H1 (cell line): ENCODE results near the gene WDR90. TPM values are rescaled to one million over a fixed set of nuclear protein-coding genes. Genes with fewer than 3 reads are reported as not detected.

Experiments
- CTCF ChIA-PET: fragments of 300-600 bp; sonication (Branson Sonifier 250); formaldehyde crosslinking; loops from one replicate; lab custom pipeline; 2021; ENCODE audit not compliant: partially characterized antibody; lab: Charles Lee
- POLR2A ChIA-PET: fragments of 300-600 bp; sonication (Branson Sonifier 250); formaldehyde crosslinking; loops from one replicate; lab custom pipeline; 2021; ENCODE audit warnings: inconsistent platforms; ENCODE audit not compliant: partially characterized antibody; lab: Charles Lee
- DNase-seq, 2 experiments: peaks; one replicate each; pipeline versions ENCODE4 v3.0.0 to v3.0.0-alpha.2; 2010 to 2022; ENCODE audit warnings: low spot score in 2 of 2, low read depth in 1 of 2, mixed read lengths in 1 of 2
- FAIRE-seq: peaks from 2 replicates; lab custom pipeline; 2011; peaks lifted over from hg19 to GRCh38; lab: Jason Lieb, UNC
- H2AFZ ChIP-seq: 2 replicates; pipeline ENCODE4 v1.8.1; 2012; ENCODE audit warnings: low read length, inconsistent platforms
- H2AK5ac ChIP-seq: 2 replicates; pipeline ENCODE4 v1.6.1; 2013; ENCODE audit warnings: low read depth, low read length
- H2BK120ac ChIP-seq: replicated peaks from 2 replicates; pipeline ENCODE3; 2013; ENCODE audit warnings: low read depth, low read length, inconsistent platforms
- H2BK12ac ChIP-seq: 2 replicates; pipeline ENCODE4 v1.6.1; 2013; ENCODE audit warnings: low read depth, low read length
- H2BK15ac ChIP-seq: 2 replicates; pipeline ENCODE4 v1.6.1; 2013; ENCODE audit warnings: low read length
- H2BK20ac ChIP-seq: 2 replicates; pipeline ENCODE4 v1.6.1; 2013; ENCODE audit warnings: low read length
- H2BK5ac ChIP-seq: 2 replicates; pipeline ENCODE4 v1.6.1; 2013; ENCODE audit warnings: low read depth, low read length
- H3K14ac ChIP-seq: 2 replicates; pipeline ENCODE4 v1.6.1; 2013; ENCODE audit warnings: inconsistent platforms; ENCODE audit not compliant: insufficient read length
- H3K18ac ChIP-seq: 2 replicates; pipeline ENCODE4 v1.6.1; 2013; ENCODE audit warnings: low read length; ENCODE audit errors: extremely low read depth
- H3K23ac ChIP-seq: 2 replicates; pipeline ENCODE4 v1.6.1; 2013; ENCODE audit warnings: inconsistent platforms; ENCODE audit not compliant: insufficient read length
- H3K23me2 ChIP-seq: 2 replicates; pipeline ENCODE4 v1.6.1; 2013; ENCODE audit warnings: low read depth, low read length
- H3K27ac ChIP-seq: 2 replicates; pipeline ENCODE4 v1.6.1; 2011; ENCODE audit warnings: low read depth, low read length, inconsistent platforms
- H3K27me3 ChIP-seq, 4 experiments: replicated peaks in 1 of 4; 1 replicate in 1 of 4; 2 replicates in 3 of 4; pipeline versions ENCODE4 v1.6.1 to v1.8.1; 2011 to 2013; ENCODE audit warnings: low read length in 3 of 4, mild to moderate bottlenecking in 3 of 4, inconsistent platforms in 2 of 4, mixed read lengths in 2 of 4, moderate library complexity in 1 of 4; ENCODE audit not compliant: control insufficient read depth in 3 of 4, insufficient read depth in 3 of 4; ENCODE audit errors: extremely low read depth in 1 of 4
- H3K36me3 ChIP-seq, 4 experiments: 2 replicates each; pipeline versions ENCODE4 v1.6.1 to v1.8.1; 2011 to 2013; ENCODE audit warnings: mild to moderate bottlenecking in 4 of 4, low read length in 3 of 4, moderate library complexity in 2 of 4, control low read depth in 1 of 4, inconsistent platforms in 1 of 4; ENCODE audit not compliant: insufficient read depth in 4 of 4, control insufficient read depth in 2 of 4
- H3K4ac ChIP-seq: replicated peaks from 2 replicates; pipeline ENCODE3; 2013; ENCODE audit warnings: low read length, low read depth, mixed read lengths, inconsistent platforms; ENCODE audit not compliant: insufficient read length
- H3K4me1 ChIP-seq, 4 experiments: replicated peaks in 1 of 4; 1 replicate in 1 of 4; 2 replicates in 3 of 4; pipeline versions ENCODE4 v1.6.1 to v1.8.1; 2011 to 2013; ENCODE audit warnings: low read length in 3 of 4, inconsistent platforms in 2 of 4, mixed read lengths in 1 of 4; ENCODE audit not compliant: insufficient read depth in 4 of 4, control insufficient read depth in 3 of 4
- H3K4me2 ChIP-seq, 2 experiments: 2 replicates each; pipeline versions ENCODE4 v1.6.1 to v1.8.1; 2011 to 2013; ENCODE audit warnings: low read depth in 2 of 2, low read length in 2 of 2, control low read depth in 1 of 2, inconsistent platforms in 1 of 2, mild to moderate bottlenecking in 1 of 2; ENCODE audit not compliant: insufficient read depth in 1 of 2
- H3K4me3 ChIP-seq, 4 experiments: fragments of 200-600, 300-600 bp in 1 of 4; sonication (generic), shearing (Covaris generic), sonication (Bioruptor Twin) in 1 of 4; 2 replicates each; pipeline versions ENCODE4 v1.5.1 to v1.8.1; 2011 to 2016; ENCODE audit warnings: low read length in 4 of 4, low read depth in 3 of 4, control low read depth in 2 of 4, inconsistent platforms in 2 of 4, mild to moderate bottlenecking in 2 of 4, mixed read lengths in 1 of 4, moderate library complexity in 1 of 4; ENCODE audit not compliant: insufficient read depth in 2 of 4; ENCODE audit errors: extremely low read depth in 1 of 4
- H3K56ac ChIP-seq: replicated peaks from 2 replicates; pipeline ENCODE3; 2013; ENCODE audit warnings: low read depth, mild to moderate bottlenecking, mixed read lengths, low read length, inconsistent platforms; ENCODE audit not compliant: insufficient read length
- H3K79me1 ChIP-seq: 2 replicates; pipeline ENCODE4 v1.6.1; 2013; ENCODE audit warnings: low read depth, low read length, control low read depth
- H3K79me2 ChIP-seq, 2 experiments: 2 replicates each; pipeline versions ENCODE4 v1.6.1 to v1.8.1; 2012 to 2013; ENCODE audit warnings: low read length in 2 of 2, mild to moderate bottlenecking in 2 of 2, inconsistent platforms in 1 of 2; ENCODE audit not compliant: insufficient read depth in 2 of 2, control insufficient read depth in 1 of 2
- H3K9ac ChIP-seq, 4 experiments: replicated peaks in 1 of 4; 1 replicate in 1 of 4; 2 replicates in 3 of 4; pipeline versions ENCODE4 v1.6.1 to v1.8.1; 2011 to 2013; ENCODE audit warnings: low read depth in 3 of 4, low read length in 3 of 4, control low read depth in 2 of 4, mild to moderate bottlenecking in 2 of 4, moderate library complexity in 2 of 4, inconsistent platforms in 1 of 4; ENCODE audit errors: extremely low read depth in 1 of 4
- H3K9me3 ChIP-seq, 2 experiments: 2 replicates each; pipeline versions ENCODE4 v1.6.1 to v1.8.1; 2012 to 2013; ENCODE audit warnings: mild to moderate bottlenecking in 2 of 2, moderate library complexity in 2 of 2, control low read depth in 1 of 2, inconsistent platforms in 1 of 2, low read depth in 1 of 2, low read length in 1 of 2, mixed read lengths in 1 of 2; ENCODE audit not compliant: insufficient read depth in 2 of 2
- H4K20me1 ChIP-seq, 2 experiments: replicated peaks in 1 of 2; 2 replicates each; pipeline versions ENCODE3 to v1.8.1; 2011 to 2013; ENCODE audit warnings: inconsistent platforms in 2 of 2, low read length in 2 of 2, mild to moderate bottlenecking in 1 of 2; ENCODE audit not compliant: insufficient read depth in 2 of 2, control insufficient read depth in 1 of 2
- H4K5ac ChIP-seq: 2 replicates; pipeline ENCODE4 v1.6.1; 2013; ENCODE audit warnings: low read length, low read depth, mixed read lengths, inconsistent platforms; ENCODE audit not compliant: insufficient read length
- H4K8ac ChIP-seq: 2 replicates; pipeline ENCODE4 v1.8.0; 2013; ENCODE audit warnings: mild to moderate bottlenecking, moderate library complexity, low read length, inconsistent platforms; ENCODE audit not compliant: insufficient read depth; ENCODE audit errors: extremely low read depth
- H4K91ac ChIP-seq: replicated peaks from 2 replicates; pipeline ENCODE3; 2013; ENCODE audit warnings: low read length, mixed read lengths, inconsistent platforms; ENCODE audit not compliant: insufficient read length
- CBX5 ChIP-seq: fragments of 300-800, 300-1000 bp; sonication (generic); IDR thresholded peaks from 2 replicates; pipeline ENCODE4 v1.7.1; 2016; ENCODE audit warnings: antibody characterized with exemption, low read length, low read depth
- NANOG ChIP-seq: IDR thresholded peaks from 2 replicates; pipeline ENCODE4 v1.6.1; 2011; ENCODE audit warnings: low read length, low read depth, mild to moderate bottlenecking, inconsistent platforms; ENCODE audit not compliant: insufficient read depth, poor library complexity, severe bottlenecking
- WGBS, 2 experiments: shearing (Covaris generic) in 1 of 2; methylation state at CpG; one replicate each; pipeline versions ENCODE4 v1.1.6 to v1.1.7; 2013 to 2015; ENCODE audit warnings: low lambda C conversion rate in 2 of 2, mixed read lengths in 2 of 2, inconsistent platforms in 1 of 2, low coverage in 1 of 2, missing lambda C conversion rate in 1 of 2; ENCODE audit not compliant: insufficient replicate concordance in 2 of 2, insufficient coverage in 1 of 2, insufficient read length in 1 of 2; ENCODE audit errors: extremely low coverage in 1 of 2, missing lambda C conversion rate in 1 of 2; 5-methylcytosine and 5-hydroxymethylcytosine counted together
- polyA plus RNA-seq, 7 experiments: library from polyadenylated mRNA; depleted of rRNA in 3 of 7; stranded (reverse) in 5 of 7; unstranded in 2 of 7; fragments of >200 nt in 5 of 7; fragments of 200-250 nt in 2 of 7; gene quantifications; 1 replicate in 5 of 7; 2 replicates in 1 of 7; 4 replicates in 1 of 7; pipeline versions ENCODE4 v1.2.1 to v1.2.3, GENCODE V29; 2011 to 2013; ENCODE audit warnings: missing spikeins in 2 of 7, mixed read lengths in 2 of 7
- total RNA-seq: library from RNA; stranded (reverse); fragmentation: NEBNext Ultra II Directional; extraction: Animal tissue kit (Norgen Biotek cat#: 25700); gene quantifications from 2 replicates; pipeline ENCODE4 v1.2.1, GENCODE V29; 2021

WDR90 gene
- total and polyA plus RNA-seq, 2 of the 8 experiments (the other 6 are each of a cell fraction or from before 2014, with no cell fraction given) = 24.0 to 47.2 TPM

GRCh38 chr16:692356-693108 lies 43.4 kb downstream of the WDR90 start:
- Histone ChIP-seq H3K4me2 (no peak overlapping the region; a peak in 1 of 4 replicates), H3K79me2 (no peaks in the 10 kb centered on the region), H2BK12ac (no peak overlapping the region), H3K9me3 (no peaks in the 10 kb centered on the region), H3K14ac (no peak overlapping the region), H3K18ac (no peak overlapping the region), H3K23ac (no peak overlapping the region), H3K4me1 (peaks cover 0 to 23% (median 15%) of the 10 kb centered on the region in 4 experiments; a peak in 5 of 7 replicates), H3K4me3 (no peak overlapping the region), H2AFZ (no peak overlapping the region), H3K79me1 (peaks cover 4% of the 10 kb centered on the region), H2AK5ac (no peak overlapping the region), H3K4ac (no peak overlapping the region), H3K27me3 (peaks cover 1 to 53% (median 34%) of the 10 kb centered on the region in 4 experiments), H2BK15ac (no peak overlapping the region), H3K9ac (no peak overlapping the region), H4K20me1 (peaks cover 0 to 11% of the 10 kb centered on the region in 2 experiments), H3K27ac (no peak overlapping the region), H4K8ac (no peak overlapping the region), H2BK120ac (no peak overlapping the region), H2BK20ac (no peak overlapping the region), H3K23me2 (peaks cover 15% of the 10 kb centered on the region), H4K91ac (no peak overlapping the region), H4K5ac (no peak overlapping the region), H3K56ac (no peak overlapping the region), H3K36me3 (no peaks in the 10 kb centered on the region), H2BK5ac (no peak overlapping the region)
- no peak for FAIRE-seq
- TF ChIP-seq CBX5 (no peak), NANOG (no peak)
- 75% methylated on average over 10 of the region's 10 CpGs; no CpG with 5 or more reads in 1 of the 2 experiments for WGBS, 2 experiments
- no peak for DNase-seq
- ChIA-PET POLR2A (interaction anchor here (1.1 to 4.6 kb wide), 4 partner anchors 10 to 40 kb away, joined by 3 to 48 read pairs (median 6); partner anchors contain the start of genes ANTKMT, JMJD8, RHBDL1 and STUB1), CTCF (interaction anchor here (0.9 to 2.0 kb wide), 5 partner anchors 11 to 93 kb away, joined by 3 to 7 read pairs (median 6); no protein-coding TSS in a partner anchor)
